K562 (cell line): ENCODE results near the gene PRRT1. TPM values are rescaled to one million over a fixed set of nuclear protein-coding genes. Genes with fewer than 3 reads are reported as not detected.

Experiments used
- CREB1 ChIP-seq, 2 experiments: sonication (generic) in 1 of 2; formaldehyde crosslinking in 1 of 2; IDR thresholded peaks; 2 replicates each; pipeline versions ENCODE4 v1.6.1 to v1.8.0; 2012 to 2022; ENCODE audit warnings: inconsistent platforms in 1 of 2, mild to moderate bottlenecking in 1 of 2, missing genetic modification reagents in 1 of 2, moderate library complexity in 1 of 2
- MYNN ChIP-seq, 2 experiments: sonication (generic); formaldehyde crosslinking in 1 of 2; IDR thresholded peaks; 2 replicates each; pipeline versions ENCODE4 v1.5.0 to v1.6.1; 2016 to 2020; ENCODE audit warnings: antibody characterized with exemption in 1 of 2, missing genetic modification reagents in 1 of 2
- NBN ChIP-seq: fragments of 450-650 bp; IDR thresholded peaks from 2 replicates; pipeline ENCODE4 v1.6.1; 2016; ENCODE audit warnings: low read depth, mild to moderate bottlenecking
- NCOR1 ChIP-seq: fragments of 450-650 bp; IDR thresholded peaks from 2 replicates; pipeline ENCODE4 v1.6.1; 2016; ENCODE audit warnings: mild to moderate bottlenecking, moderate library complexity
- NR1H2 ChIP-seq: sonication (generic); formaldehyde crosslinking; IDR thresholded peaks from 2 replicates; pipeline ENCODE4 v1.4.0; 2020; ENCODE audit warnings: mild to moderate bottlenecking, missing genetic modification reagents
- PTTG1 ChIP-seq: fragments of 450-650 bp; IDR thresholded peaks from 2 replicates; pipeline ENCODE4 v1.6.1; 2016; ENCODE audit warnings: low read depth, mild to moderate bottlenecking, missing genetic modification characterization, missing compliant biosample characterization
- SREBF2 ChIP-seq: sonication (generic); formaldehyde crosslinking; IDR thresholded peaks from 2 replicates; pipeline ENCODE4 v1.4.0; 2020; ENCODE audit warnings: mild to moderate bottlenecking, missing genetic modification reagents
- TEAD4 ChIP-seq, 2 experiments: sonication (generic) in 1 of 2; formaldehyde crosslinking in 1 of 2; IDR thresholded peaks; 2 replicates each; pipeline versions ENCODE4 v1.6.1 to v1.8.0; 2012 to 2022; ENCODE audit warnings: borderline replicate concordance in 1 of 2, inconsistent platforms in 1 of 2, low read length in 1 of 2, mild to moderate bottlenecking in 1 of 2, missing genetic modification reagents in 1 of 2
- ZNF197 ChIP-seq: fragments of 200-800 bp; sonication (Bioruptor generic); IDR thresholded peaks from 2 replicates; pipeline ENCODE4 v1.6.1; 2016; ENCODE audit warnings: low read depth, missing genetic modification characterization, missing compliant biosample characterization
- ZNF384 ChIP-seq: IDR thresholded peaks from 2 replicates; pipeline ENCODE4 v1.6.1; 2012; ENCODE audit warnings: low read depth, low read length, improper control_type of control experiment
- ZSCAN32 ChIP-seq: fragments of 450-650 bp; formaldehyde crosslinking; IDR thresholded peaks from 2 replicates; pipeline ENCODE4 v1.4.0; 2020; ENCODE audit warnings: mild to moderate bottlenecking, moderate library complexity
- polyA plus RNA-seq, 8 experiments: library from polyadenylated mRNA; depleted of rRNA in 4 of 8; stranded (reverse) in 5 of 8; unstranded in 3 of 8; fragments of >200 nt; fragmentation: Nextera tagmentation in 2 of 8; fragmentation: Illumina TruSeq in 1 of 8; extraction: Ambion mirVana in 2 of 8; extraction: Trizol in 1 of 8; gene quantifications; 2 replicates each; pipeline versions ENCODE4 v1.2.1 to v1.2.3, GENCODE V29; 2011 to 2014; ENCODE audit warnings: inconsistent platforms in 1 of 8, missing spikeins in 1 of 8
- total RNA-seq, 7 experiments: library from RNA; depleted of rRNA in 6 of 7; stranded (reverse); fragments of >200 nt in 6 of 7; fragmentation: Illumina TruSeq in 2 of 7; extraction: Trizol in 2 of 7; gene quantifications; 2 replicates each; pipeline versions ENCODE4 v1.2.1 to v1.2.3, GENCODE V29; 2011 to 2021; ENCODE audit warnings: low replicate concordance in 1 of 7
- TF ChIP-seq, protein P1 (sequence below): sonication (generic); formaldehyde crosslinking; IDR thresholded peaks from 2 replicates; pipeline ENCODE4 v1.8.1; 2023; ENCODE audit warnings: mild to moderate bottlenecking, missing genetic modification reagents
- TF ChIP-seq, protein P2 (sequence below): sonication (generic); formaldehyde crosslinking; IDR thresholded peaks from 2 replicates; pipeline ENCODE4 v1.8.0; 2022; ENCODE audit warnings: mild to moderate bottlenecking, missing genetic modification reagents
- TF ChIP-seq, protein P3 (sequence below): sonication (generic); formaldehyde crosslinking; IDR thresholded peaks from 2 replicates; pipeline ENCODE4 v1.8.0; 2022; ENCODE audit warnings: mild to moderate bottlenecking, missing genetic modification reagents
- TF ChIP-seq, protein P4 (sequence below), 3 experiments: IDR thresholded peaks in 2 of 3; conservative IDR thresholded peaks in 1 of 3; 2 replicates each; pipeline ENCODE4 v1.5.1; 2011 to 2012; ENCODE audit warnings: low read length in 3 of 3, mild to moderate bottlenecking in 3 of 3, control low read depth in 2 of 3, improper control_type of control experiment in 1 of 3, inconsistent platforms in 1 of 3, low read depth in 1 of 3, mixed read lengths in 1 of 3, moderate library complexity in 1 of 3; ENCODE audit not compliant: insufficient read depth in 2 of 3
- TF ChIP-seq, protein P5 (sequence below): sonication (generic); formaldehyde crosslinking; IDR thresholded peaks from 2 replicates; pipeline ENCODE4 v1.8.0; 2022; ENCODE audit warnings: missing genetic modification reagents, mild to moderate bottlenecking, borderline replicate concordance

PRRT1 gene
- total and polyA plus RNA-seq, 9 of the 15 experiments (the other 6 are each of a cell fraction or from before 2014, with no cell fraction given), result 0.14 to 3.5 (median 0.41) TPM

DNA sequence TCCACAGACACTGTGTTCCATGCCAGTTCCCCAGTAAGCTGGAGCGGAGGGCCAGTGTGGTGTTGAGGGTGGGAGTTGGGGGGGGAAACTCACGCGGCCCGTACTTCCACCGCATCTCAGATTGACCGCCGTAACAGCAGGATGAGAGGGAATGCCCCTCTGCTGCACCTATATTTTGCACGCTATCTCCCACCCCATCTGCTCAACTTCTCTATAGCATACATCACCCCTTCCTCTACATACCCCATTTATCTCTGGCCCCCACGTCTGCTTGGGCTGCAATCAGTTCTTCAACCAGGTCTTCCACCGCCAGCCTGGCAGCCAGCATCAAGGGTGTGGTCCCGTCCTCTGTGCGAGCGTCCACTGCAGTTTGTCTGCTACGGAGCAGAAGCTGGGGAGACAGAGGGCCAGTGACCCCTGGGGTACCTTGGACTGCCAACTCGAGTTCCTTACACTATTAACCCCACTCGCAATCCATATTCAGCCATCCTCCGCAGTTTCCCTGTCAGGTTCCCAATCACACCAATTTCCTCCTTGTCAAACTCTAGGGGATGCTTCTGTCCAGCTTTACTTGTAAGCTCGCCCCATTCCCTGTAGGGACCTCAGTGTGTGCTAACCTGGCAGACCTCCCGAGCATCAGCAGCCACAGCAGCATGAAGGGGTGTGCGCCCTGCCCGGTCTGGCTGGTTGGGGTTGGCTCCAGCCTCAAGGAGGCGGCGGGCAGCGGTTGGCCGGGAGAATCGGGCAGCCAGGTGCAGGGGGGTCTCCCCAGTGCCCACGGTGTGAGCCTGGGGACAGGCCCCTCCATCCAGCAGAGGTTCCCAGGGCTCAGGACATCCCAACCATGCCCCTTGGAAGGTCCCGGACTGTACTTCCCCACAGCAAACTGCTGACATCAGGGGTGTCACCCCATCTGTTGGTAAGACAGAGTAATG is 45.2 kb upstream of the PRRT1 start (continued):
- TF ChIP-seq CREB1 (IDR thresholded peaks at IDR 0.05) (no peak), CREB1 (CRISPR knock-in tag; IDR thresholded peaks at IDR 0.05) (0 out of 2 replicates have a peak, but pooled peaks have one; percentile 17), NCOR1 (peak; percentile 56; the same call in 1 of the 2 replicates), MYNN (IDR thresholded peaks at IDR 0.05) (0 out of 2 replicates have a peak, but pooled peaks have one; percentile 7), MYNN (CRISPR knock-in tag; IDR thresholded peaks at IDR 0.05) (no peak), NR1H2 (CRISPR knock-in tag) (no peak), NBN (0 out of 2 replicates have a peak, but pooled peaks have one; percentile 2), ZSCAN32 (CRISPR knock-in tag) (no peak), ZNF384 (no peak), ZNF197 (no peak), PTTG1 (tag) (no peak), TEAD4 (IDR thresholded peaks at IDR 0.05; ENCODE audit: low read length) (peak; percentile 28; the same call in 1 of the 2 replicates), TEAD4 (CRISPR knock-in tag; IDR thresholded peaks at IDR 0.05; ENCODE audit: borderline replicate concordance) (0 out of 2 replicates have a peak, but pooled peaks have one; percentile 22), SREBF2 (CRISPR knock-in tag) (0 out of 2 replicates have a peak, but pooled peaks have one; percentile 19)
- TF ChIP-seq, protein P1, sequence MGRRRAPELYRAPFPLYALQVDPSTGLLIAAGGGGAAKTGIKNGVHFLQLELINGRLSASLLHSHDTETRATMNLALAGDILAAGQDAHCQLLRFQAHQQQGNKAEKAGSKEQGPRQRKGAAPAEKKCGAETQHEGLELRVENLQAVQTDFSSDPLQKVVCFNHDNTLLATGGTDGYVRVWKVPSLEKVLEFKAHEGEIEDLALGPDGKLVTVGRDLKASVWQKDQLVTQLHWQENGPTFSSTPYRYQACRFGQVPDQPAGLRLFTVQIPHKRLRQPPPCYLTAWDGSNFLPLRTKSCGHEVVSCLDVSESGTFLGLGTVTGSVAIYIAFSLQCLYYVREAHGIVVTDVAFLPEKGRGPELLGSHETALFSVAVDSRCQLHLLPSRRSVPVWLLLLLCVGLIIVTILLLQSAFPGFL (CRISPR knock-in tag), result no peak
- TF ChIP-seq, protein P2, sequence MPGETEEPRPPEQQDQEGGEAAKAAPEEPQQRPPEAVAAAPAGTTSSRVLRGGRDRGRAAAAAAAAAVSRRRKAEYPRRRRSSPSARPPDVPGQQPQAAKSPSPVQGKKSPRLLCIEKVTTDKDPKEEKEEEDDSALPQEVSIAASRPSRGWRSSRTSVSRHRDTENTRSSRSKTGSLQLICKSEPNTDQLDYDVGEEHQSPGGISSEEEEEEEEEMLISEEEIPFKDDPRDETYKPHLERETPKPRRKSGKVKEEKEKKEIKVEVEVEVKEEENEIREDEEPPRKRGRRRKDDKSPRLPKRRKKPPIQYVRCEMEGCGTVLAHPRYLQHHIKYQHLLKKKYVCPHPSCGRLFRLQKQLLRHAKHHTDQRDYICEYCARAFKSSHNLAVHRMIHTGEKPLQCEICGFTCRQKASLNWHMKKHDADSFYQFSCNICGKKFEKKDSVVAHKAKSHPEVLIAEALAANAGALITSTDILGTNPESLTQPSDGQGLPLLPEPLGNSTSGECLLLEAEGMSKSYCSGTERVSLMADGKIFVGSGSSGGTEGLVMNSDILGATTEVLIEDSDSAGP (CRISPR knock-in tag), result peak; percentile 12; the same call in 1 of the 2 replicates
- TF ChIP-seq, protein P3, sequence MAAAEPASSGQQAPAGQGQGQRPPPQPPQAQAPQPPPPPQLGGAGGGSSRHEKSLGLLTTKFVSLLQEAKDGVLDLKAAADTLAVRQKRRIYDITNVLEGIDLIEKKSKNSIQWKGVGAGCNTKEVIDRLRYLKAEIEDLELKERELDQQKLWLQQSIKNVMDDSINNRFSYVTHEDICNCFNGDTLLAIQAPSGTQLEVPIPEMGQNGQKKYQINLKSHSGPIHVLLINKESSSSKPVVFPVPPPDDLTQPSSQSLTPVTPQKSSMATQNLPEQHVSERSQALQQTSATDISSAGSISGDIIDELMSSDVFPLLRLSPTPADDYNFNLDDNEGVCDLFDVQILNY (CRISPR knock-in tag), result no peak
- TF ChIP-seq, protein P4, sequence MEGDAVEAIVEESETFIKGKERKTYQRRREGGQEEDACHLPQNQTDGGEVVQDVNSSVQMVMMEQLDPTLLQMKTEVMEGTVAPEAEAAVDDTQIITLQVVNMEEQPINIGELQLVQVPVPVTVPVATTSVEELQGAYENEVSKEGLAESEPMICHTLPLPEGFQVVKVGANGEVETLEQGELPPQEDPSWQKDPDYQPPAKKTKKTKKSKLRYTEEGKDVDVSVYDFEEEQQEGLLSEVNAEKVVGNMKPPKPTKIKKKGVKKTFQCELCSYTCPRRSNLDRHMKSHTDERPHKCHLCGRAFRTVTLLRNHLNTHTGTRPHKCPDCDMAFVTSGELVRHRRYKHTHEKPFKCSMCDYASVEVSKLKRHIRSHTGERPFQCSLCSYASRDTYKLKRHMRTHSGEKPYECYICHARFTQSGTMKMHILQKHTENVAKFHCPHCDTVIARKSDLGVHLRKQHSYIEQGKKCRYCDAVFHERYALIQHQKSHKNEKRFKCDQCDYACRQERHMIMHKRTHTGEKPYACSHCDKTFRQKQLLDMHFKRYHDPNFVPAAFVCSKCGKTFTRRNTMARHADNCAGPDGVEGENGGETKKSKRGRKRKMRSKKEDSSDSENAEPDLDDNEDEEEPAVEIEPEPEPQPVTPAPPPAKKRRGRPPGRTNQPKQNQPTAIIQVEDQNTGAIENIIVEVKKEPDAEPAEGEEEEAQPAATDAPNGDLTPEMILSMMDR (IDR thresholded peaks at IDR 0.05 in 2 of 3, conservative IDR thresholded peaks at IDR 0.05 in 1 of 3; ENCODE audit: insufficient read depth in 2 of 3, low read depth in 1 of 3, low read length in 3 of 3), result peak in 2 of 3 experiments; percentile 23 to 44; a peak in 3 of 6 replicates
- TF ChIP-seq, protein P5, sequence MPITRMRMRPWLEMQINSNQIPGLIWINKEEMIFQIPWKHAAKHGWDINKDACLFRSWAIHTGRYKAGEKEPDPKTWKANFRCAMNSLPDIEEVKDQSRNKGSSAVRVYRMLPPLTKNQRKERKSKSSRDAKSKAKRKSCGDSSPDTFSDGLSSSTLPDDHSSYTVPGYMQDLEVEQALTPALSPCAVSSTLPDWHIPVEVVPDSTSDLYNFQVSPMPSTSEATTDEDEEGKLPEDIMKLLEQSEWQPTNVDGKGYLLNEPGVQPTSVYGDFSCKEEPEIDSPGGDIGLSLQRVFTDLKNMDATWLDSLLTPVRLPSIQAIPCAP (CRISPR knock-in tag), result no peak
